Progenitor cell of endocrine pancreas (in vitro differentiated cells): ENCODE data around the gene CACNA1F. TPM values are rescaled to one million over a fixed set of nuclear protein-coding genes. Genes with fewer than 3 reads are reported as not detected.

Experiments used
- DNase-seq: peaks from one replicate; pipeline ENCODE4 v3.0.0; 2021; ENCODE audit warnings: low spot score; ENCODE audit not compliant: unreplicated experiment
- H3K27ac Mint-ChIP-seq: 2 replicates; pipeline ENCODE4 v1.8.0; 2021; ENCODE audit warnings: mild to moderate bottlenecking, moderate library complexity, mixed read lengths
- H3K27me3 Mint-ChIP-seq: 2 replicates; pipeline ENCODE4 v1.8.0; 2021; ENCODE audit warnings: mixed read lengths
- H3K36me3 Mint-ChIP-seq: 2 replicates; pipeline ENCODE4 v1.8.0; 2022; ENCODE audit warnings: mixed read lengths; ENCODE audit not compliant: insufficient read depth
- H3K4me1 Mint-ChIP-seq: 2 replicates; pipeline ENCODE4 v1.8.0; 2021; ENCODE audit warnings: low read depth, mixed read lengths
- H3K4me3 Mint-ChIP-seq: 2 replicates; pipeline ENCODE4 v1.8.0; 2021; ENCODE audit warnings: low read depth, mild to moderate bottlenecking, moderate library complexity, mixed read lengths
- H3K9me3 Mint-ChIP-seq: 2 replicates; pipeline ENCODE4 v1.8.0; 2021; ENCODE audit warnings: low read depth, mixed read lengths
- total RNA-seq: library from RNA; stranded (reverse); gene quantifications from 2 replicates; pipeline ENCODE4 v1.2.1, GENCODE V29; 2021
- TF ChIP-seq, protein P1 (sequence below): fragments of 200-600 bp; sonication (generic); IDR thresholded peaks from one replicate; pipeline ENCODE4 v1.5.0; 2021; ENCODE audit warnings: antibody characterized with exemption, mild to moderate bottlenecking; ENCODE audit not compliant: unreplicated experiment

The CACNA1F gene
- total RNA-seq, 1 donor from 2014 or later = 0.19 TPM

GRCh38 chrX:49263631-49264030 is 30.5 kb upstream of the CACNA1F start:
- Mint-ChIP-seq H3K4me3 (no peak overlapping the region), H3K27ac (no peak overlapping the region), H3K36me3 (no peaks in the 10 kb centered on the region), H3K9me3 (peaks cover 36% of the 10 kb centered on the region), H3K27me3 (peaks cover 3% of the 10 kb centered on the region), H3K4me1 (peaks cover 3% of the 10 kb centered on the region)
- TF ChIP-seq, protein P1, sequence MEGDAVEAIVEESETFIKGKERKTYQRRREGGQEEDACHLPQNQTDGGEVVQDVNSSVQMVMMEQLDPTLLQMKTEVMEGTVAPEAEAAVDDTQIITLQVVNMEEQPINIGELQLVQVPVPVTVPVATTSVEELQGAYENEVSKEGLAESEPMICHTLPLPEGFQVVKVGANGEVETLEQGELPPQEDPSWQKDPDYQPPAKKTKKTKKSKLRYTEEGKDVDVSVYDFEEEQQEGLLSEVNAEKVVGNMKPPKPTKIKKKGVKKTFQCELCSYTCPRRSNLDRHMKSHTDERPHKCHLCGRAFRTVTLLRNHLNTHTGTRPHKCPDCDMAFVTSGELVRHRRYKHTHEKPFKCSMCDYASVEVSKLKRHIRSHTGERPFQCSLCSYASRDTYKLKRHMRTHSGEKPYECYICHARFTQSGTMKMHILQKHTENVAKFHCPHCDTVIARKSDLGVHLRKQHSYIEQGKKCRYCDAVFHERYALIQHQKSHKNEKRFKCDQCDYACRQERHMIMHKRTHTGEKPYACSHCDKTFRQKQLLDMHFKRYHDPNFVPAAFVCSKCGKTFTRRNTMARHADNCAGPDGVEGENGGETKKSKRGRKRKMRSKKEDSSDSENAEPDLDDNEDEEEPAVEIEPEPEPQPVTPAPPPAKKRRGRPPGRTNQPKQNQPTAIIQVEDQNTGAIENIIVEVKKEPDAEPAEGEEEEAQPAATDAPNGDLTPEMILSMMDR = no peak
- no peak for DNase-seq

- Mint-ChIP-seq H3K27me3 (peaks cover 3% of the 10 kb centered on the region), H3K4me3 (no peak overlapping the region), H3K27ac (no peak overlapping the region), H3K36me3 (no peaks in the 10 kb centered on the region), H3K4me1 (no peaks in the 10 kb centered on the region), H3K9me3 (peaks cover 32% of the 10 kb centered on the region)
- TF ChIP-seq, protein P1 = no peak
- DNase-seq = no peak
These were observed 29.5 kb upstream of the CACNA1F start for GRCh38 chrX:49262603-49263002.

DNA sequence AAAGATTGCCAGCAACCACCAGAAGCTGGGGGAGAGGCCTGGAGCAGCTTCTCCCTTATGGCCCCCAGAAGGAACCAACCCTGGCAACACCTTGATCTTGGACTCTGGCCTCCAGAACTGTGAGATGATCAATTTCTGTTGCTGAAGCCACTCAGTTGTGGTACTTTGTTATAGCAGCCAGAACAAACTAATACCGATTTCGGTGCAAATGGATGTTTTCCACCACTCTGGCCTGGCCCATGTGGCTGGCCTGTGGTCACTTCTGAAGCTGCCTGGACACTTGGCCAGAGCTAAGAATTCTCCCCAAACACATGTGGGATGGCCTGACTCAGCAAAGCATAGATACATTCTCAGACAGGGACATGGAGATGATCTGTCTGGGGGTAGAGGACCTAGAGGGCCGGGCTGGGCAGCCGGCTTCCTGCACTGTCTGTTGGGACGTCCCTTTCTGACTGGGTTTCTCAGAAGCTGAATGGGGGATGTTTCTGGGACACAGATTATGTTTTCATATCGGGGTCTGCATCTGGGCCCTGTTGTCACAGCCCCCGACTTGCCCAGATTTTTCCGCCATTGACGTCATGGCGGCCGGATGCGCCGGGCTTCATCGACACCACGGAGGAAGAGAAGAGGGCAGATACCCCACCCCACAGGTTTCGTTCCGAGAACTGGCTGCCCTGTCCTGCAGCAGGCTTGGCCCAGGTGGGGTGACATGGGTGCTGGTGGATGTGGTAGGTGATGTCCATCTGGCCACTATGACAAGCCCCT is 27.3 kb upstream of the CACNA1F start:
- H3K27ac Mint-ChIP-seq = no peak overlapping the region
- H3K4me1 Mint-ChIP-seq = no peaks in the 10 kb centered on the region
- H3K4me3 Mint-ChIP-seq = no peak overlapping the region
- peaks cover 3% of the 10 kb centered on the region for H3K27me3 Mint-ChIP-seq
- H3K36me3 Mint-ChIP-seq = no peaks in the 10 kb centered on the region
- TF ChIP-seq, protein P1 = no peak
- H3K9me3 Mint-ChIP-seq = peaks cover 27% of the 10 kb centered on the region
- DNase-seq = no peak

GRCh38 chrX:49258749-49259124 is 25.6 kb upstream of the CACNA1F start:
- TF ChIP-seq, protein P1 = no peak
- no peak for DNase-seq
- no peaks in the 10 kb centered on the region for H3K4me1 Mint-ChIP-seq
- H3K27me3 Mint-ChIP-seq = peaks cover 3% of the 10 kb centered on the region
- no peak overlapping the region for H3K4me3 Mint-ChIP-seq
- no peaks in the 10 kb centered on the region for H3K36me3 Mint-ChIP-seq
- no peak overlapping the region for H3K27ac Mint-ChIP-seq
- peaks cover 24% of the 10 kb centered on the region for H3K9me3 Mint-ChIP-seq

DNA sequence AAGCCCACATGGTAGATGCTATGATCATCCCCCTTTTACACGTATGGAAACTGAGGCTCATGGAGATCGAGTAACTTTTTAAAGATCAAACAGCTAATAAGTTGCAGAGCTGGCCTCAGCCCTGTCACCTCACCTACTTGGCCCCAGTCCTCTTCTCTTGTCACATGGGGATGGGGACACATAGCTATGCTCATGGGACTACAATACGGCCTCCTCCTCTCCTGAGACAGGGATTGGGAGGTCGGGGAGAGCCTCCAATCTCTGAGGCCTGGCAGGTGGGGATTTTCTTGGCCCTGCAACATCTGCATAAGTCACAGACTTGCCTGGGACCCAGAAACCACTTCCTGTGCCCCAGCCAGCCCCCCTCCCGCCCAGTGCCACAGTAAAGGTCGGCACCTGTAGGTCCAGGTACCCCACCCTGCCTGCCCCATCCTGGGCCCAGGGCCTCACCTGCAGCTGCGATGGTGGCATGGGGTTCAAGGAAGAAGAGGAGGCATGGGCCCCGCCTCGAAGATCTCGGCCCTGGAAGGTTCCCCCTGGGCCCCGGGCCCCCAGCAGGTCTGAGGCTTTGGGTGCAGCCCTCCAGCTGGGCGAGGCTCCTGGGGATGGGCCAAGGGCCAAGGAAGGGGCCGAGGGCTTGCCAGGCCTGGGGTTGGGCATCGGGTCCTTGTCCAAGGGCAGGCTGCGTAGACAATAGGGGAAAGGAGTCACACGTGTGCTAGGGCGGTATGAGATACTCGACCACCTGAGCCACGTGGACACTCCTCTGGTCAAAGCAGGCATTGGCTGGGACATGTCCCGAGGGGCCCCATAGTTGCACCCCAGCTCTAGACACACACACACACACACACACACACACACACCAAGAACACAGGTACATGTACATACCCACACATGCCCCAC is 25.0 kb upstream of the CACNA1F start:
- Mint-ChIP-seq H3K4me3 (no peak overlapping the region), H3K9me3 (peaks cover 23% of the 10 kb centered on the region), H3K4me1 (no peaks in the 10 kb centered on the region), H3K36me3 (no peaks in the 10 kb centered on the region), H3K27ac (no peak overlapping the region), H3K27me3 (peaks cover 3% of the 10 kb centered on the region)
- DNase-seq = no peak
- TF ChIP-seq, protein P1 = no peak
